Gastroesophageal sphincter (tissue), 4 donors: ENCODE data around the gene CD83. TPM values are rescaled to one million over a fixed set of nuclear protein-coding genes. Genes with fewer than 3 reads are reported as not detected.

Experiments
- ATAC-seq: fragments of 150-250 bp; one replicate; pipeline ENCODE4 v1.9.1; 2016; ENCODE audit warnings: mild to moderate bottlenecking, moderate library complexity
- H3K27ac ChIP-seq, 4 donors: fragments of 200-600 bp; sonication (generic) in 3 of 4; 1 replicate in 3 of 4; 2 replicates in 1 of 4; pipeline ENCODE4 v1.5.1; 2016 to 2019
- H3K27me3 ChIP-seq: fragments of 200-600 bp; sonication (generic); one replicate; pipeline ENCODE4 v1.5.1; 2019
- H3K36me3 ChIP-seq, 2 donors: fragments of 200-600 bp; sonication (generic); one replicate each; pipeline ENCODE4 v1.5.1; 2019; ENCODE audit warnings: control low read depth in 1 of 2
- H3K4me1 ChIP-seq, 3 donors: fragments of 200-600 bp; sonication (generic); 1 replicate in 2 of 3; 2 replicates in 1 of 3; pipeline ENCODE4 v1.5.1; 2016 to 2019; ENCODE audit warnings: control low read depth in 2 of 3
- H3K4me3 ChIP-seq, 2 donors: fragments of 200-600 bp; sonication (generic); one replicate each; pipeline ENCODE4 v1.5.1; 2019; ENCODE audit warnings: mild to moderate bottlenecking in 1 of 2, moderate library complexity in 1 of 2
- H3K9me3 ChIP-seq, 3 donors: fragments of 200-600 bp; sonication (generic); one replicate each; pipeline ENCODE4 v1.5.1; 2017 to 2019; ENCODE audit warnings: control low read depth in 2 of 3
- CTCF ChIP-seq, 4 experiments: fragments of 200-600 bp in 2 of 4; fragments of 450-650 bp in 2 of 4; sonication (generic) in 1 of 4; IDR thresholded peaks; one replicate each; pipeline ENCODE4 v1.5.1; 2017 to 2019; ENCODE audit warnings: antibody characterized with exemption in 4 of 4, mild to moderate bottlenecking in 2 of 4, moderate library complexity in 2 of 4
- EP300 ChIP-seq: sonication (generic); formaldehyde crosslinking; IDR thresholded peaks from one replicate; pipeline ENCODE4 v1.6.1; 2017; ENCODE audit warnings: antibody characterized with exemption, mild to moderate bottlenecking
- POLR2A ChIP-seq, 2 donors: fragments of 450-650 bp; IDR thresholded peaks; one replicate each; pipeline ENCODE4 v1.6.1; 2017; ENCODE audit warnings: antibody characterized with exemption in 2 of 2, mild to moderate bottlenecking in 2 of 2, moderate library complexity in 1 of 2
- POLR2AphosphoS5 ChIP-seq: sonication (generic); formaldehyde crosslinking; IDR thresholded peaks from one replicate; pipeline ENCODE4 v1.6.1; 2017; ENCODE audit warnings: antibody characterized with exemption
- whole genome bisulfite sequencing, 2 donors: methylation state at CpG; one replicate each; pipeline ENCODE4 v1.1.5; 2018; ENCODE audit warnings: low coverage in 1 of 2; 5-methylcytosine and 5-hydroxymethylcytosine counted together
- total RNA-seq, 4 donors: library from RNA; depleted of rRNA; stranded (reverse); fragments of >200 nt; gene quantifications; one replicate each; pipeline ENCODE4 v1.1.0, GENCODE V29; 2016

CD83 gene
- total RNA-seq, 4 donors from 2014 or later = 0.31 to 4.3 (median 2.1) TPM

GRCh38 chr6:14151773-14152172, 34.2 kb downstream of the CD83 start:
- H3K9me3 ChIP-seq = no peaks in the 10 kb centered on the region
- ATAC-seq = no peak
- no peak overlapping the region for H3K4me3 ChIP-seq
- TF ChIP-seq POLR2A (IDR thresholded peaks at IDR 0.05) (no peak), CTCF (IDR thresholded peaks at IDR 0.05) (no peak), POLR2AphosphoS5 (no peak), EP300 (no peak)
- no peaks in the 10 kb centered on the region for H3K4me1 ChIP-seq
- no peak overlapping the region for H3K27ac ChIP-seq
- 100% methylated on average over 1 of the region's 1 CpG; no CpG with 5 or more reads in 1 of the 2 donors for WGBS, 2 donors
- H3K27me3 ChIP-seq = no peaks in the 10 kb centered on the region
- H3K36me3 ChIP-seq = no peaks in the 10 kb centered on the region

DNA sequence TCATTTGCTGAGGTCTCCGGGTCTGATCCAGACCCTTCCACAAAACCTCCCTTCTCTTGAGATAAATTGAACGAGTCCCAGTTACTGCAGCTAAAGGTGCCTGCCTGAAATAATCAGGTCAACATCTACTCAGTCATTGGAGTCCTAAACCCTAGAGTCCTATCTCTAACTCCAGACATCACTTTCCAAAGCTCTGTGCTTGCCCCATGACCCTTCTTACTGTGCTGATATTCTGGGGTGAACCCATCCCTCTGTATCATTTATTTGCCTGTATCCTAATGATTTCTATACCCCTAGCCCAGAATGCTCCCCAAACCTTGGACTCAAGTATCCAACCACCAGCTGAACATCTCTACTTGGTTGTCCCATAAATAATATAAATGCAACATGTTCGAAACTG, 35.7 kb downstream of the CD83 start:
- Histone ChIP-seq H3K4me3 (no peak overlapping the region), H3K27ac (no peak overlapping the region), H3K4me1 (no peaks in the 10 kb centered on the region), H3K9me3 (no peaks in the 10 kb centered on the region), H3K36me3 (no peaks in the 10 kb centered on the region), H3K27me3 (no peaks in the 10 kb centered on the region)
- 79 to 83% methylated on average over 3 of the region's 3 CpGs for WGBS, 2 donors
- TF ChIP-seq CTCF (IDR thresholded peaks at IDR 0.05) (no peak), POLR2A (IDR thresholded peaks at IDR 0.05) (no peak), EP300 (no peak)
- no peak for ATAC-seq

GRCh38 chr6:14159090-14159489, 41.5 kb downstream of the CD83 start:
- TF ChIP-seq EP300 = no peak
- no peak for TF ChIP-seq POLR2AphosphoS5
- TF ChIP-seq CTCF (IDR thresholded peaks at IDR 0.05) = no peak
- no peak for TF ChIP-seq POLR2A (IDR thresholded peaks at IDR 0.05)
- H3K27me3 ChIP-seq = no peaks in the 10 kb centered on the region
- ATAC-seq = no peak
- WGBS, 2 donors = 89 to 96% methylated on average over 5 to 6 of the region's 6 CpGs
- H3K27ac ChIP-seq = no peak overlapping the region
- no peaks in the 10 kb centered on the region for H3K36me3 ChIP-seq
- no peak overlapping the region for H3K4me3 ChIP-seq
- H3K4me1 ChIP-seq = no peaks in the 10 kb centered on the region
- H3K9me3 ChIP-seq = no peaks in the 10 kb centered on the region

- no peak for ATAC-seq
- WGBS, 2 donors = 100% methylated on average over 1 of the region's 2 CpGs
- Histone ChIP-seq H3K36me3 (no peaks in the 10 kb centered on the region), H3K27me3 (no peaks in the 10 kb centered on the region), H3K9me3 (no peaks in the 10 kb centered on the region), H3K4me1 (no peaks in the 10 kb centered on the region), H3K27ac (no peak overlapping the region), H3K4me3 (no peak overlapping the region)
- TF ChIP-seq POLR2AphosphoS5 (no peak), POLR2A (IDR thresholded peaks at IDR 0.05) (no peak), EP300 (no peak), CTCF (IDR thresholded peaks at IDR 0.05) (no peak)
Observed at GRCh38 chr6:14162826-14163225, 45.3 kb downstream of the CD83 start.

GRCh38 chr6:14165091-14165490, 47.5 kb downstream of the CD83 start:
- H3K27ac ChIP-seq = no peak overlapping the region
- TF ChIP-seq EP300 = no peak
- TF ChIP-seq POLR2AphosphoS5 = no peak
- no peak for TF ChIP-seq CTCF (IDR thresholded peaks at IDR 0.05)
- no peak for TF ChIP-seq POLR2A (IDR thresholded peaks at IDR 0.05)
- no peaks in the 10 kb centered on the region for H3K36me3 ChIP-seq
- 91 to 93% methylated on average over 2 of the region's 2 CpGs for WGBS, 2 donors
- no peak for ATAC-seq
- H3K4me1 ChIP-seq = no peaks in the 10 kb centered on the region
- no peaks in the 10 kb centered on the region for H3K27me3 ChIP-seq
- H3K4me3 ChIP-seq = no peak overlapping the region
- peaks cover 0 to 16% (median 0%) of the 10 kb centered on the region in 3 donors for H3K9me3 ChIP-seq
